Duodenal mucosa (tissue), 2 donors: ENCODE measurements around the gene KCNN2.
"Not testable (repeated sequence)": the region's sequence is repeated elsewhere in the genome, so short reads cannot be mapped to it uniquely, and the experiment has no call there.

ENCODE experiments used
- H3K27ac ChIP-seq: one replicate; pipeline ENCODE4 v1.7.0; 2013; ENCODE audit warnings: low read depth, low read length
- H3K27me3 ChIP-seq, 2 donors: one replicate each; pipeline ENCODE4 v1.7.0; 2013; ENCODE audit warnings: low read length in 2 of 2, control low read depth in 1 of 2; ENCODE audit not compliant: insufficient read depth in 2 of 2, control insufficient read depth in 1 of 2
- H3K36me3 ChIP-seq, 2 donors: one replicate each; pipeline ENCODE4 v1.7.0; 2013; ENCODE audit warnings: low read length in 2 of 2, control low read depth in 1 of 2; ENCODE audit not compliant: insufficient read depth in 2 of 2, control insufficient read depth in 1 of 2
- H3K4me1 ChIP-seq, 2 donors: one replicate each; pipeline ENCODE4 v1.7.0; 2013; ENCODE audit warnings: low read length in 2 of 2, control low read depth in 1 of 2; ENCODE audit not compliant: insufficient read depth in 2 of 2, control insufficient read depth in 1 of 2
- H3K4me3 ChIP-seq, 2 donors: one replicate each; pipeline ENCODE4 v1.7.0; 2013; ENCODE audit warnings: low read length in 2 of 2, low read depth in 1 of 2
- H3K9ac ChIP-seq, 2 donors: one replicate each; pipeline ENCODE4 v1.7.0; 2013; ENCODE audit warnings: low read length in 2 of 2, low read depth in 1 of 2
- H3K9me3 ChIP-seq, 2 donors: one replicate each; pipeline ENCODE4 v1.7.0; 2013; ENCODE audit warnings: low read length in 2 of 2, control low read depth in 1 of 2; ENCODE audit not compliant: control insufficient read depth in 1 of 2

Gene KCNN2

DNA sequence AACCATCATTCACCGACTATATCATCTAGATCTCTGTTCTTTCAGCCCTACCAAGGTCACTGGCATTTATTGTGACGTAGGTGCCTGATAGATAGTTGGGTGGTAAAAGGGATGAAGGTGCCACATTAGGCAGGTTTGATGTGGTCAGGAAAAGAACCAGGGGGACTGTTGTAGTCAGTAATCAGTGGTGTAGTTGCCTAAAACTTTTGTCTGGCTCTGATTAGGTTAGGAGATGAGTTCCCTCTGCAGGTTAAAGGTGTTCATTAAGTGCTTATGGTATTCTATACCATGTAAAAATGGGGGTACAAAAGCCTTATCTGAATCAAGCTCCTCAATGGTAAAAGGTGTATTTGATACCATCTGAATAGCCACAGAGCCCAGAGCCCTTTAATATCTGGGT lies 55.6 kb downstream of the KCNN2 start:
- Histone ChIP-seq H3K36me3 (no peaks in the 10 kb centered on the region), H3K4me1 (no peaks in the 10 kb centered on the region), H3K27ac (no peak overlapping the region), H3K4me3 (no peak overlapping the region), H3K9me3 (no peaks in the 10 kb centered on the region), H3K27me3 (no peaks in the 10 kb centered on the region), H3K9ac (no peak overlapping the region)

DNA sequence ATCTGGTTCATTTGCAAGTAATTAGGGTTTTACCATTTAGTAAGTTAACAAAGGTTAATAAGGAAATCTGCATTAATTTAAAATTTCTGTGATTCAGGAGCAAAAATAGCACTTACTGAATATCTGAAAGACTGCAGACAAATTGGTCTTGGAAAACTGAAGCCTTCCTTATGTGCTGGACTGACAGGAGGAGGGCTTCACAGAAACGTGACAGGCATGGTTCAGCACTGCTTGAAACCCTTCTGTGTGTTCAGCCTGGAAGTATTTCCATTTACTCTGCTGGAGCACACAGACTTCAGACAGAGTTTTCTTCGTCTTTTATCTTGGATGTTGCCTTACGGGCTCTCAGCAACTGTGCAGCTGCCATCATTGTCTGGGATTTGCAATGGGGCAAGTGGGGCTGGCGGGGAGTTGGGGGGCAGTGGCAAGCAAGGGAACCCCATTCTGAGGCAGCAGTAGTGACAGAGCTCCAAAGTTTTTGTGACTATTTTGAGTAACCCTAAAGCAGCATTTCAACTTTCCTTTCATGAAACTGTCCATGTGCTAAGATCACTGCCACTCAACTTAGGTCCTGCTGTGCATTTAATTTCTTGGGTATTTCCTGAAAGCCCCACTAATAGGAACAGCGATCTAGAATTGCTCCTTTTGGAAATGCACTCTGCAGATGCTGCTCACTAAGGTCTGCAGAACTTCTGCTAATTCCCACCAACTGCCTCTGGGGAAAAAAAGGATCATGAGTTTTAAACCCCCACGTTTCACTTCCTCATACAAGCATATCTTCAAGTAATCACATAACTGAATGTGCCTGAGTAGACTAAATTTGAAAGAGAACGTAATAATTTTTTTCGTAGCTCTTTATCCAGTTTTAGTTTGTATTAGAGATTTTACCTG lies 56.6 kb downstream of the KCNN2 start:
- Histone ChIP-seq H3K4me3 (no peak overlapping the region), H3K9me3 (no peaks in the 10 kb centered on the region), H3K9ac (no peak overlapping the region), H3K36me3 (no peaks in the 10 kb centered on the region), H3K4me1 (no peaks in the 10 kb centered on the region), H3K27ac (no peak overlapping the region), H3K27me3 (no peaks in the 10 kb centered on the region)

DNA sequence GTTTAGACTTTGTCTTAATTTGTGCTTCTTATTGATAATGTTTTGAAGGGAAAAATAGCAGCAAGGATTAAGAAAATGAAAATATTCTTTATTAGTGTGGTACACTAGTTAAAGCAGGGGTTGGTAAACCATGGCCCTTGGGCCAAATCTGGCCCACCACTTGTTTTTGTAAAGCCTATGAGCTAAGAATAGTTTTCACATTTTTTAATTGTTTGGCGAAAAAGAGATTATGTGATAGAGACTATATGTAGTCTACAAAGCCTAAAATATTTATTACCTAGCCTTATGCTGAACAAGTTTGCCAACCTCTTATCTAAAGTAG lies 57.2 kb downstream of the KCNN2 start:
- H3K27me3 ChIP-seq = no peaks in the 10 kb centered on the region
- H3K27ac ChIP-seq = no peak overlapping the region
- no peak overlapping the region for H3K9ac ChIP-seq
- no peaks in the 10 kb centered on the region for H3K4me1 ChIP-seq
- H3K4me3 ChIP-seq = no peak overlapping the region
- no peaks in the 10 kb centered on the region for H3K9me3 ChIP-seq
- no peaks in the 10 kb centered on the region for H3K36me3 ChIP-seq

DNA sequence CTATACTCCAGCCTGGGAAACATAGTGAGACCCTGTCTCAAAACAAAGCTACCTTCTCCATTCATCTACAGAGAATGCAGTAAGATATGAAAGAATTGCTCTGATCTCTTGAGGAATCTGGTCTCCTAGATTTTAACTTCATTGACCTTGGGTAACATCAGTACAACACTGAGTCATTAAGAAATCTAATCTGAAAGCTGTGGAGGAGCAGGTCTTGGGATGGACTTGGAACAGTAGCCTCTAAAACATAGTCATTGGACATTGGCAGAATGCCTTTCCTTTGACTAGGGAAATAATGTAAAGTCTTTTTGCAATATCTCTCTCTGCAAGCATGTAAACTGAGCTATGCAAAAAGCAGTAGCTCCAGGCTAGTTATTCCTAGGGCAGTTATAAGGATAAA lies 58.1 kb downstream of the KCNN2 start:
- Histone ChIP-seq H3K27ac (no peak overlapping the region), H3K36me3 (no peaks in the 10 kb centered on the region), H3K9me3 (no peaks in the 10 kb centered on the region), H3K4me1 (no peaks in the 10 kb centered on the region), H3K9ac (no peak overlapping the region), H3K27me3 (no peaks in the 10 kb centered on the region), H3K4me3 (no peak overlapping the region)

DNA sequence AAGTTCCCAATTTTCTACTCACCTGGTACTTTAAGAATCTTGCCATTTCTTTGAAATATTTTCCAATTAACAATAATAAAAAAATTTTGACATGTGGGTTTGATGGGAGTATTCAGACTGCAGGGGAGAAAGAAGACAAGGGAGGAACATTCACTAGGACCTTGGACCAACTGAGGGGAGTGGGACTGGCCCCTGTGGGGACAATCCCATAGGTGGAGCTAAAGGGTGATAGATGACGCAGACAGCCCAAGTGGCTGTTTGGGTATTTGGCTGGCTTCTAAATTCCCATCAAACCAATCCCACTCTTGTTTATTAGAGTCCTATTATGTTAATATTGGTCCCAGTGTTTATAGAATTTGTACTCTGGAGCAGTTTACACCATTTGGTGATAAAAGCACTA lies 65.3 kb downstream of the KCNN2 start:
- Histone ChIP-seq H3K27ac (no peak overlapping the region), H3K9me3 (no peaks in the 10 kb centered on the region), H3K4me3 (no peak overlapping the region), H3K36me3 (no peaks in the 10 kb centered on the region), H3K4me1 (no peaks in the 10 kb centered on the region), H3K27me3 (no peaks in the 10 kb centered on the region), H3K9ac (no peak overlapping the region)

DNA sequence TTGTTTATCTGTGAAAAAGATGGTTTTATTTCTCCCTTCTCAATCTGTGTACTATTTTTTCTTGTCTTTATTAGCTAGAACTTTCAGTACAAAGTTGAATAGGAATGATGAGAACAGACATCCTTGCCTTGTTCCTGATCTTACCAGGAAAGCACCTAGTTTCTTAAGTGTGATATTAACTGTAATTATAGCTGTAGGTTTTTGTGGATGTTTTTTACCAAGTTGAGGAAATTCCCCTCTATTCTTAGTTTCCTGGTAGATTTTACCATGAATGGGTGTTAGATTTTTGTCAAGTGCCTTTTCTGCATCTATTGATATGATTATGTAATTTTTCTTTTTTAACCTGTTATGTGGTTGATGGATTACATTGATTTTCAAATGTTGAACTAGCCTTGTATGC lies 68.7 kb downstream of the KCNN2 start:
- no peaks in the 10 kb centered on the region for H3K4me1 ChIP-seq
- H3K9ac ChIP-seq = no peak overlapping the region
- no peaks in the 10 kb centered on the region for H3K9me3 ChIP-seq
- H3K27ac ChIP-seq = no peak overlapping the region
- H3K36me3 ChIP-seq = no peaks in the 10 kb centered on the region
- H3K4me3 ChIP-seq = no peak overlapping the region
- H3K27me3 ChIP-seq = no peaks in the 10 kb centered on the region

DNA sequence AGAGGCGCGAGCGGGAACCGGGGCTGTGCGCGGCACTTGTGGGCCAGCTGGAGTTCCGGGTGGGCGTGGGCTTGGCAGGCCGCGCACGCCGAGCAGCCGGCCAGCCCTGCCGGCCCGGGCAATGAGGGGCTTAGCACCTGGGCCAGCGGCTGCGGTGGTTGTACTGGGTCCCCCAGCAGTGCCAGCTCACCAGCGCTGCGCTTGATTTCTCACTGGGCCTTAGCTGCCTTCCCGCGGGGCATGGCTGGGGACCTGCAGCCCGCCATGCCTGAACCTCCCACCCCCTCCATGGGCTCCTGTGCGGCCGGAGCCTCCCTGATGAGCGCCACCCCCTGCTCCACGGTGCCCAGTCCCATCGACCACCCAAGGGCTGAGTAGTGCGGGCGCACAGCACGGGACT lies 70.8 kb downstream of the KCNN2 start:
- not testable (repeated sequence) for H3K9me3 ChIP-seq, H3K27me3 ChIP-seq, H3K4me3 ChIP-seq, H3K36me3 ChIP-seq, H3K4me1 ChIP-seq, H3K9ac ChIP-seq, H3K27ac ChIP-seq

DNA sequence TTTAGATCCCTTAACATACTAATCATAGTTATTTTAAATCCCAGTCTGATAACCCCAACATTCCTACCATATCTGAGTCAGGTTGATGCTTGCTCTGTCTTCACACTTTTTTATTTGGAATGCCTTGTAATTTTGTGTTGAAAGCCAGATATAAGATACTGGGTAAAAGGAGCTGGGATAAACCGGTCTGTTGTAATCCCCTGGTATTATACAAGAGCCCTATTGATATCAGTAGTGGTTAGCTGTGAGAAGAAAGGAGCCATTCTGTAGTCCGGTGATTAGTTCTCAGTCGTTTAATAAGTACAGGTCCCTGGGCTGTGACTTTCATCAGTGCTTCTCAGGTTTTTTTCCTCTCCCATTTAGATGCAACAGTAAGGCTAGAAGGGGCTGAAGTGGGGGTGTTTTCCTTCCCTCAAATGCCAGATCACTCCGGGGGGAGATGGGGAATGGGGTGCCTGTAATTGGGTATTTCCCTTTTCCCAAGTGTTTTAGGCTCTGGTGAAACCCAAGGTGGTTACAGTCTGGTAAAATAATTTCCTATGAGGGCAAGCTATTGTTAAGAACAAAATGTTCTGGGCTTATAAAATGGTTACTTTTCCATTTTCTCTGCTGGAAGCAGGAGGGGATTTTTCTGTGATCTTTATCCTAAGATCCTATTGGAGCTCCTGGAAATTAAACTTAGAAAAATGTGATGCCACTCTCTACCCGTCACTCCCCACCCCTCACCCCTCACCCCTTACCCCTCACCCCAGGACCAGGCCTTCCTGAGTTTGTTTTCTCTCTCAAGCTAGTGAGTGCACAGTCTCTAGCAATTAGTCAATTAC lies 72.7 kb downstream of the KCNN2 start:
- H3K9me3 ChIP-seq = no peaks in the 10 kb centered on the region
- no peak overlapping the region for H3K9ac ChIP-seq
- H3K36me3 ChIP-seq = no peaks in the 10 kb centered on the region
- no peaks in the 10 kb centered on the region for H3K27me3 ChIP-seq
- no peak overlapping the region for H3K4me3 ChIP-seq
- no peaks in the 10 kb centered on the region for H3K4me1 ChIP-seq
- H3K27ac ChIP-seq = no peak overlapping the region

DNA sequence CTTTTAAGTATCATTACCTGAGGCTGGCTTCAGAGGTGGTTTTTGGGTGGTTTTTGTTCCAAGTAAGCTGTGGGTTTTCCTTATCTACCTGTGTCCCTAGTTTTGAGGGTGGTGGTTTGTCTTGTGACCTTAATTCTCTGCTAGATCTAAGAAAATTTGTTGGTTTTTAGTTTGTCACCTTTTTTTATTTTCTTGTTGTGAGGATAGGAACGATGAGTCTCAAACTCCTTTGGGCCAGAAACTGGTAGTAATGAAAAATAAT lies 73.3 kb downstream of the KCNN2 start:
- Histone ChIP-seq H3K27me3 (no peaks in the 10 kb centered on the region), H3K4me3 (no peak overlapping the region), H3K27ac (no peak overlapping the region), H3K4me1 (no peaks in the 10 kb centered on the region), H3K9me3 (no peaks in the 10 kb centered on the region), H3K36me3 (no peaks in the 10 kb centered on the region), H3K9ac (no peak overlapping the region)

DNA sequence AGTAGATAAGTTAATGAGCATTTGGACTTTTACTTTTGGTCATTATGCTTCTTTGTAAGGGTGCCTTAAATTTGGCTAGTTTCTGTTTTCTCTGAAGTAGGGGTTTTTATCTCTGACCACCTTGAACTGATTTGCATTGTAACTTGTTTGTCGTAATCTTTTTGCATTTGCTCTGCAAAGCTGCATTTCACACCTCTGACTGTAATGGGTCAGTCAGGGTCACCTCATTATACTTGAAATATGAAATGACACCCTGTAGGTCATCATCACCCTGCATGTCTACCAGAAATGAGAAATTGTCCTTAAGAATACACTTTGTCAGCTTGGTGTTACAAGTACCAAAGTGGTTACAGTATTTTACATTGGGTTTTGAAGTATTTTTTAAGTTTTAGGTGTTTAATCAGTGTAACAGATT lies 74.0 kb downstream of the KCNN2 start:
- H3K27me3 ChIP-seq = no peaks in the 10 kb centered on the region
- H3K9me3 ChIP-seq = no peaks in the 10 kb centered on the region
- H3K9ac ChIP-seq = no peak overlapping the region
- no peak overlapping the region for H3K27ac ChIP-seq
- H3K36me3 ChIP-seq = no peaks in the 10 kb centered on the region
- no peaks in the 10 kb centered on the region for H3K4me1 ChIP-seq
- H3K4me3 ChIP-seq = no peak overlapping the region
